ENCODE measurements around the gene CORIN. TPM values are rescaled to one million over a fixed set of nuclear protein-coding genes. Genes with fewer than 3 reads are reported as not detected.
A peak's percentile ranks its signal among the peaks of the same experiment; 100 is the strongest.
"Not testable (repeated sequence)": the region's sequence is repeated elsewhere in the genome, so short reads cannot be mapped to it uniquely, and the experiment has no call there.

Gene CORIN
- total RNA-seq, 1 experiment from 2014 or later: 0.07 TPM

DNA sequence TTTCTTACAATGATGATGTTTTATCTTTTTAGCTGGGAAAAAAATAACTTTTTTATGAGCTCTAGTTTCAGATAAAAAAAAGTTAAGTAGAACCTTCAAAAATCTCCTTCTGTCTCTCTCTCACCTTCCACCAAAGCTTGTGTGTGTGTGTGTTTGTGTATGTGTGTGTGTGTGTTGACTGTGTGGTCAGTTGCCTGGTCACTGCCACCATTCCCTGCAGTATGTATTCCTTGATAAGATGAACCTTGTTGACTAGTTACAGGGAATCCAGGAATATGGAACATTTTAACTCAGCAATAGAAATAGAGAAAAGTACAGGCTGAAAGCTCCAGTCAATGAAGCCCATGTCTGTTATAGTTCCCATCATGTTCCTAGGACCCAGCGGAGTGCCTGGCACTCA lies 143.5 kb downstream of the CORIN start:
- no peak overlapping the region for H3K27ac Mint-ChIP-seq (ENCODE audit: unreplicated experiment)
- no peak overlapping the region for H3K4me3 Mint-ChIP-seq (ENCODE audit: low read depth, unreplicated experiment)
- no peaks in the 10 kb centered on the region for H3K27me3 Mint-ChIP-seq (ENCODE audit: unreplicated experiment)
- H3K36me3 Mint-ChIP-seq (ENCODE audit: insufficient read depth, unreplicated experiment): no peaks in the 10 kb centered on the region
- CTCF ChIA-PET: no interaction called here
- H3K4me1 Mint-ChIP-seq (ENCODE audit: low read depth, unreplicated experiment): no peaks in the 10 kb centered on the region
- H3K9me3 Mint-ChIP-seq (ENCODE audit: low read depth, unreplicated experiment): no peaks in the 10 kb centered on the region
- no peak for DNase-seq
- BruUV-seq (replicated peaks): no TSS peak
- intact Hi-C loops (cut with micrococcal nuclease; ENCODE audit: unreplicated experiment): no loop called here
- TF ChIP-seq, protein P1, sequence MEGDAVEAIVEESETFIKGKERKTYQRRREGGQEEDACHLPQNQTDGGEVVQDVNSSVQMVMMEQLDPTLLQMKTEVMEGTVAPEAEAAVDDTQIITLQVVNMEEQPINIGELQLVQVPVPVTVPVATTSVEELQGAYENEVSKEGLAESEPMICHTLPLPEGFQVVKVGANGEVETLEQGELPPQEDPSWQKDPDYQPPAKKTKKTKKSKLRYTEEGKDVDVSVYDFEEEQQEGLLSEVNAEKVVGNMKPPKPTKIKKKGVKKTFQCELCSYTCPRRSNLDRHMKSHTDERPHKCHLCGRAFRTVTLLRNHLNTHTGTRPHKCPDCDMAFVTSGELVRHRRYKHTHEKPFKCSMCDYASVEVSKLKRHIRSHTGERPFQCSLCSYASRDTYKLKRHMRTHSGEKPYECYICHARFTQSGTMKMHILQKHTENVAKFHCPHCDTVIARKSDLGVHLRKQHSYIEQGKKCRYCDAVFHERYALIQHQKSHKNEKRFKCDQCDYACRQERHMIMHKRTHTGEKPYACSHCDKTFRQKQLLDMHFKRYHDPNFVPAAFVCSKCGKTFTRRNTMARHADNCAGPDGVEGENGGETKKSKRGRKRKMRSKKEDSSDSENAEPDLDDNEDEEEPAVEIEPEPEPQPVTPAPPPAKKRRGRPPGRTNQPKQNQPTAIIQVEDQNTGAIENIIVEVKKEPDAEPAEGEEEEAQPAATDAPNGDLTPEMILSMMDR (IDR thresholded peaks at IDR 0.05; ENCODE audit: unreplicated experiment): no peak

DNA sequence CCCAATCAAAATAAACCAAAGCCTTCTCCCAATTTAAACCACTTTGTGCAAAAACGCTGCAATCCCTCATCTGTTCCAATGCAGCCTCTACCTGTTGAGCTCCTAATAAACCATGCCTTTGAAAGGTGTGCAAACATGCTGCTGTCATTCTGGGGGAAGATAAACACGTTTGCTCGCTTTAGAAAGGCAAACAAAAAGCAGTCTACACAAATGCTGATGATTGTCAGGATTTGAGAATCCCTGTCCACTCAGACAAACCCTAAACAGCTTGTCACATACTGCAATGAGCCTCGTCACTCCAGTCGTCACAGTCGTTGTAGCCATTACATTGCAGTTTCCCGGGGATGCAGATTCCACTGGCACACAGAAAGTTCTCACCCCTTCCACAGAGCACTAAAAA lies 145.2 kb downstream of the CORIN start:
- no peaks in the 10 kb centered on the region for H3K27me3 Mint-ChIP-seq (ENCODE audit: unreplicated experiment)
- H3K27ac Mint-ChIP-seq (ENCODE audit: unreplicated experiment): no peak overlapping the region
- no peaks in the 10 kb centered on the region for H3K36me3 Mint-ChIP-seq (ENCODE audit: insufficient read depth, unreplicated experiment)

DNA sequence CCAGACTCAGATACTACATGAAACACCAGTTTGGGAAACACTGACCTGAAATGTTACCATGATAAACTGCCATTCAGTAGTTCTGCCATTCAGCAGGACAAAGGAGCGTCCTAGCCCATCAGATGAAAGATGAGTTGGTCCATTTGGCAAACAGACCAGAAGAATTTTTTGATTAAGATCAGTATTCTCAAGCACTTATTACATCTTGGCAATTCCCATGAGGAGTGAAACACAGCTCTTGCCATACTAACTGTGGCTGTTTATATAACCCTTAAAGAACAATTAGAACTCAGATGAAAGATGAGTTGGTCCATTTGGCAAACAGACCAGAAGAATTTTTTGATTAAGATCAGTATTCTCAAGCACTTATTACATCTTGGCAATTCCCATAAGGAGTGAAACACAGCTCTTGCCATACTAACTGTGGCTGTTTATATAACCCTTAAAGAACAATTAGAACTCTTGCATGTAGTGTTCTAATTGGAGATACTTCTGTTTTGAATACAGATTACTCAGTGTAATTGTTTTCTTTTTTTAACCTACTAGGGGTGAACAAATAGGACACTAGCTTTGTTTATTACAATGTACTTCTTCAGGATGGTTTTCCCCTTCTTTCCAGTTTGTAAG lies 146.0 kb downstream of the CORIN start:
- H3K36me3 Mint-ChIP-seq (ENCODE audit: insufficient read depth, unreplicated experiment); intact Hi-C loops (cut with micrococcal nuclease; ENCODE audit: unreplicated experiment); H3K27me3 Mint-ChIP-seq (ENCODE audit: unreplicated experiment); H3K4me1 Mint-ChIP-seq (ENCODE audit: low read depth, unreplicated experiment); DNase-seq; H3K9me3 Mint-ChIP-seq (ENCODE audit: low read depth, unreplicated experiment); H3K4me3 Mint-ChIP-seq (ENCODE audit: low read depth, unreplicated experiment); H3K27ac Mint-ChIP-seq (ENCODE audit: unreplicated experiment); BruUV-seq (replicated peaks): not testable (repeated sequence)
- CTCF ChIA-PET: interaction anchor here (1.3 kb wide), 1 partner anchor 13 kb away, joined by 3 read pairs; no protein-coding TSS in a partner anchor

More for the DNA sequence above, 145.2 kb downstream of the CORIN start:
- intact Hi-C loops (cut with micrococcal nuclease; ENCODE audit: unreplicated experiment): no loop called here
- DNase-seq: no peak
- Mint-ChIP-seq H3K4me3 (ENCODE audit: low read depth, unreplicated experiment) (no peak overlapping the region), H3K9me3 (ENCODE audit: low read depth, unreplicated experiment) (no peaks in the 10 kb centered on the region), H3K4me1 (ENCODE audit: low read depth, unreplicated experiment) (no peaks in the 10 kb centered on the region)
- BruUV-seq (replicated peaks): no TSS peak
- TF ChIP-seq, protein P1 (IDR thresholded peaks at IDR 0.05; ENCODE audit: unreplicated experiment): no peak
- CTCF ChIA-PET: interaction anchor here (1.3 kb wide), 1 partner anchor 12 kb away, joined by 3 read pairs; no protein-coding TSS in a partner anchor

DNA sequence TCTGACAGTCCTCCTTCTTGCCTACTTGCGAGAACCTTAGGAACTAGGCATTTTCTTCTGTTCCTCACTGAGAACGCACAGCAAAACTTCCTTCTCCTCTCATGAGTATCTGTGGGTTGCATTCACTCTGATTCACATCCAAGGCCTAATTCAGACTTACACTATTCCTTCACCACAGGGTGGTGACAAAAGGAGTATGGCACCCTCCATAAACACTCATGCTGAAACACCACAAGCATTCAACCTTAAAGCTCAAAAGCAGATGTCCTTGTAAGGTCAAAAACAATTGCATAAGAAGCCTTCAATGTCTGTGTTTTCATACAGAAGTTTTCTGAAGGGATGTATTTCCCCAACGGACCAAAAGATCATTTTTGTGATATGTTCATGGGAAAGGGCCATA lies 147.3 kb downstream of the CORIN start:
- intact Hi-C loops (cut with micrococcal nuclease; ENCODE audit: unreplicated experiment): no loop called here
- no TSS peak for BruUV-seq (replicated peaks)
- CTCF ChIA-PET: no interaction called here
- H3K27me3 Mint-ChIP-seq (ENCODE audit: unreplicated experiment): no peaks in the 10 kb centered on the region
- TF ChIP-seq, protein P1 (IDR thresholded peaks at IDR 0.05; ENCODE audit: unreplicated experiment): no peak
- H3K4me3 Mint-ChIP-seq (ENCODE audit: low read depth, unreplicated experiment): no peak overlapping the region
- H3K27ac Mint-ChIP-seq (ENCODE audit: unreplicated experiment): no peak overlapping the region
- H3K36me3 Mint-ChIP-seq (ENCODE audit: insufficient read depth, unreplicated experiment): no peaks in the 10 kb centered on the region
- H3K9me3 Mint-ChIP-seq (ENCODE audit: low read depth, unreplicated experiment): no peaks in the 10 kb centered on the region
- no peak for DNase-seq
- H3K4me1 Mint-ChIP-seq (ENCODE audit: low read depth, unreplicated experiment): no peaks in the 10 kb centered on the region

DNA sequence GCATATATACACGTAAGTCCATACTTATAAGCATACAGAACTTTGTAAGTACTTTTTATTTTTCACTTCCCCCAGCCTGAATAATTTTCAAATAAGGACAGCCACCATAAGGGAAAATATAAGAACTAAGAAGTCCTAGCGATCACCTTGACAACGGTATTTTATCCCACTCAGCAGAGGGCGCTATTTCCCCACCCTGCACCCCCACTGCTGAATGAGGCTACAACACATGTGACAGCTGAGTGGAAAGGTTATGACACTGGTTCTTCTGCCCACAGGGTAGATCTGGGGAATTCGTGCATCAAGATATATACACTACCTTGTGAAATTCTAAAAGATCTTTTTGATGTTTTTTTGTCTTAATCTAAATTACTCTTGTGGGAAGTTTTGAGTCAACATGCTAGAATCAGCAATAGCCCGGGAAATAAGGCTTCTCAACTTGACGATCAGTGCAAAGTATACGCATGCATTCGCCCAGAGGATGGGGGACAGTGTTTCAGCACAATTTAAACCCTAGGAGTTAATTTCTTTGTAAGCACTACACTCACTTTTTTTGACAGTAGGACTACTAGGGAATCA lies 151.5 kb downstream of the CORIN start:
- H3K9me3 Mint-ChIP-seq (ENCODE audit: low read depth, unreplicated experiment): no peaks in the 10 kb centered on the region
- TF ChIP-seq, protein P1 (IDR thresholded peaks at IDR 0.05; ENCODE audit: unreplicated experiment): peak; percentile 36
- no peaks in the 10 kb centered on the region for H3K4me1 Mint-ChIP-seq (ENCODE audit: low read depth, unreplicated experiment)
- no peak overlapping the region for H3K4me3 Mint-ChIP-seq (ENCODE audit: low read depth, unreplicated experiment)
- no TSS peak for BruUV-seq (replicated peaks)
- peak; percentile 43 for DNase-seq
- CTCF ChIA-PET: interaction anchor here (2.0 kb wide), 1 partner anchor 151 kb away, joined by 9 read pairs; no protein-coding TSS in a partner anchor
- intact Hi-C loops (cut with micrococcal nuclease; ENCODE audit: unreplicated experiment): loop anchor here (5.0 kb wide), 3 partner anchors 151 to 406 kb away; partner anchors contain the start of gene CORIN
- H3K27ac Mint-ChIP-seq (ENCODE audit: unreplicated experiment): no peak overlapping the region
- H3K27me3 Mint-ChIP-seq (ENCODE audit: unreplicated experiment): peaks cover 11% of the 10 kb centered on the region
- H3K36me3 Mint-ChIP-seq (ENCODE audit: insufficient read depth, unreplicated experiment): no peaks in the 10 kb centered on the region
